ENCODE measurements around the gene NTSR2. TPM values are rescaled to one million over a fixed set of nuclear protein-coding genes. Genes with fewer than 3 reads are reported as not detected.

Gene NTSR2
- total RNA-seq, 2 donors from 2014 or later, result not detected

DNA sequence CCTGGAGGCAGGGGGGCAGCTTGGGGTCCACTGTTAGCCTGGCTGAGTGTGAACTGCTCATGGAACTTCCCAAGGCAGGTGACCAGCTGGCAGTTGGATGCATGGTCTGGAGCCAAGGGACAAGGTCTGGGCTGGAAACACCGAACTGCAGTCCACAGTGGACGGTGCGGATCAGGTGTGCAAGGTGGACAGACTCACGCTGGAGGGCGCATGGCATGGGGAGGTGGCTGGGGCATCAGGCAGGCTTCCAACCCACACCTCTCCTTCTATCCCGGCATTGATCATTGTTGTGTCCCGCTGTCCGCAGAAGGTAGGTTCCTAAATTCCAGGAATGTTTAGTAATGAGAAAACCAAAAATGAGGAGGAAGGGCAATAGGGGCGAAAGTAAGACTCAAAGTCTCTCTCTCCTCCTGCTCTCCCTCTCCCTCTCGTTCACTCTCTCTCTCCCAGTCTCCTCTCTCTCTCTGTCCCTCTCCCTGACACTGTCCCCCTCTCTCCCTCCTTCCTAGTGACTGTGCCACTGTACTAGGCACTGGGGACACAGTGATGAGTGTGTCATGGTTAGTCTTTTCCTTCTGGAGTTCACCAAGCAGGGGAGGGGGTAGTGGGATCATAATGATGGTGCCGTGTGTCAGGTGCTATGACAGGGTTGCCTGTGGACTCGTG is 46.1 kb upstream of the NTSR2 start:
- H3K27ac ChIP-seq, result no peak overlapping the region
- intact Hi-C loops (cut with DNase I), result no loop called here
- TF ChIP-seq, protein P1, sequence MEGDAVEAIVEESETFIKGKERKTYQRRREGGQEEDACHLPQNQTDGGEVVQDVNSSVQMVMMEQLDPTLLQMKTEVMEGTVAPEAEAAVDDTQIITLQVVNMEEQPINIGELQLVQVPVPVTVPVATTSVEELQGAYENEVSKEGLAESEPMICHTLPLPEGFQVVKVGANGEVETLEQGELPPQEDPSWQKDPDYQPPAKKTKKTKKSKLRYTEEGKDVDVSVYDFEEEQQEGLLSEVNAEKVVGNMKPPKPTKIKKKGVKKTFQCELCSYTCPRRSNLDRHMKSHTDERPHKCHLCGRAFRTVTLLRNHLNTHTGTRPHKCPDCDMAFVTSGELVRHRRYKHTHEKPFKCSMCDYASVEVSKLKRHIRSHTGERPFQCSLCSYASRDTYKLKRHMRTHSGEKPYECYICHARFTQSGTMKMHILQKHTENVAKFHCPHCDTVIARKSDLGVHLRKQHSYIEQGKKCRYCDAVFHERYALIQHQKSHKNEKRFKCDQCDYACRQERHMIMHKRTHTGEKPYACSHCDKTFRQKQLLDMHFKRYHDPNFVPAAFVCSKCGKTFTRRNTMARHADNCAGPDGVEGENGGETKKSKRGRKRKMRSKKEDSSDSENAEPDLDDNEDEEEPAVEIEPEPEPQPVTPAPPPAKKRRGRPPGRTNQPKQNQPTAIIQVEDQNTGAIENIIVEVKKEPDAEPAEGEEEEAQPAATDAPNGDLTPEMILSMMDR (IDR thresholded peaks at IDR 0.05), result no peak

DNA sequence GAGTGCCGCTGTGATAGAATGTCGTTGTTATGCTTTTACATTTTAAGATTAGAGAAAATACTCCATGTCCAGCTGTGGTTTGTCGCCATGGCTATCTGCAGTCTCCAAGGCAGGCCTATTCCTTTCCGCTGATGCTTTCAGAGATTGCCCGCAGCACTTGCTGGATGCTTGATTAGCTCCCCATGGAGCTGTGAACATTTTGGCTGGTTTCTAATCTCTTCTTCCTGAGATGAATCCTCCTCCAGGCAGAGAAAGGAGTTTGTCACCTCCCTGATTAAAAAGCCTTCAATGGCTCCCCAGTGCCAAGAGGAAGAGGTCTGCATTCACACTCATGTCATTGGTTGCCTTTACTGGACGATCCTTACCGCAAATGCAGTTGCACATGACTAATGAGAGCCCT is 43.8 kb upstream of the NTSR2 start:
- intact Hi-C loops (cut with DNase I), result no loop called here
- TF ChIP-seq, protein P1 (IDR thresholded peaks at IDR 0.05), result no peak
- Histone ChIP-seq H3K27me3 (no peaks in the 10 kb centered on the region), H3K4me3 (no peak overlapping the region), H3K36me3 (no peaks in the 10 kb centered on the region), H3K9ac (ENCODE audit: low read depth in 2 of 2, low read length in 2 of 2) (no peak overlapping the region), H3K9me3 (no peaks in the 10 kb centered on the region), H3K4me1 (no peaks in the 10 kb centered on the region), H3K27ac (no peak overlapping the region)
- DNase-seq, result no peak

More for the DNA sequence above, 46.1 kb upstream of the NTSR2 start:
- no peak overlapping the region for H3K4me3 ChIP-seq
- no peaks in the 10 kb centered on the region for H3K4me1 ChIP-seq
- no peak overlapping the region for H3K9ac ChIP-seq (ENCODE audit: low read depth in 2 of 2, low read length in 2 of 2)
- no peaks in the 10 kb centered on the region for H3K9me3 ChIP-seq
- H3K36me3 ChIP-seq, result no peaks in the 10 kb centered on the region
- no peaks in the 10 kb centered on the region for H3K27me3 ChIP-seq
- no peak for DNase-seq

DNA sequence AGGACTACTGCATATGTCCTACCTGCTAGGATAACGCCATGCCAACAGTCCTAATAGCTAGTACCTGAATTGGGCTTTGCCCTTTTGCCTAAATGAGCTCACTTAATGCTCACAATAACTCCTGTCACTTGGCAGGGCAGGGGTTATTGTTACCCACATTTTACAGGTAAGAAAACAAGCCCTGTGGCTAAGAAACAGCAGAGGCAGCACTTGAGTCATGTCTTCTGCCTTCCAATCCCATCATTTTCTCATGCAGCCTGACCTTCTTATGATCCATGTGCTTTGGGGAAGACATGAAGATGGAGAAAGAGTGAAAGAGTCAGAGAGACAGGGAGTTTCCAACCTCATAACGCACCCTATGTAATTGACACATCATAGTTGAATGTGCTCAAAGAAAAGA is 42.9 kb upstream of the NTSR2 start:
- no peaks in the 10 kb centered on the region for H3K27me3 ChIP-seq
- TF ChIP-seq, protein P1 (IDR thresholded peaks at IDR 0.05), result no peak
- intact Hi-C loops (cut with DNase I), result no loop called here
- no peaks in the 10 kb centered on the region for H3K4me1 ChIP-seq
- H3K36me3 ChIP-seq, result no peaks in the 10 kb centered on the region
- H3K4me3 ChIP-seq, result no peak overlapping the region
- no peak for DNase-seq
- H3K9ac ChIP-seq (ENCODE audit: low read depth in 2 of 2, low read length in 2 of 2), result no peak overlapping the region
- H3K27ac ChIP-seq, result no peak overlapping the region
- H3K9me3 ChIP-seq, result no peaks in the 10 kb centered on the region

DNA sequence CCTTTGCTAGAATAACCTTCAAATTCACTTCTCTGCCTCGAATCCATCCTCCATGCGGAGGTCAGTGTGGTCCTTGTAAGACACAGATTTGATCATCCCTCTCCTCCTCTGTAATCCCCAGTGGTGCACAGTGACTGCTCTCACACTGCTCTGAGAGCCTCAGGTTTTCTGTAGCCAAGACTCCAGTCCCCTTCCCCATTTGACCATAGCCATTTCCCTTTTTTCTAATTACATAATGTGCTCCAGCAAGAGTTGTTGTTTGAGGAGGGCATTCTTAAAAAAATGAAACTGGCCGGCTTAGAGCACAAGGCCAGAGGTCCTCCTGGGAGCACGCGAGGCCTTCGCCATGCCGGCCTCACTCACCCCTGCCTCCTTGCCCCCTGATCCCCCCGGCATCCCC is 41.8 kb upstream of the NTSR2 start:
- no peak for DNase-seq
- no peaks in the 10 kb centered on the region for H3K27me3 ChIP-seq
- no peaks in the 10 kb centered on the region for H3K9me3 ChIP-seq
- H3K9ac ChIP-seq (ENCODE audit: low read depth in 2 of 2, low read length in 2 of 2), result no peak overlapping the region
- H3K27ac ChIP-seq, result no peak overlapping the region
- H3K4me3 ChIP-seq, result no peak overlapping the region
- TF ChIP-seq, protein P1 (IDR thresholded peaks at IDR 0.05), result no peak
- intact Hi-C loops (cut with DNase I), result no loop called here
- no peaks in the 10 kb centered on the region for H3K36me3 ChIP-seq
- no peaks in the 10 kb centered on the region for H3K4me1 ChIP-seq

DNA sequence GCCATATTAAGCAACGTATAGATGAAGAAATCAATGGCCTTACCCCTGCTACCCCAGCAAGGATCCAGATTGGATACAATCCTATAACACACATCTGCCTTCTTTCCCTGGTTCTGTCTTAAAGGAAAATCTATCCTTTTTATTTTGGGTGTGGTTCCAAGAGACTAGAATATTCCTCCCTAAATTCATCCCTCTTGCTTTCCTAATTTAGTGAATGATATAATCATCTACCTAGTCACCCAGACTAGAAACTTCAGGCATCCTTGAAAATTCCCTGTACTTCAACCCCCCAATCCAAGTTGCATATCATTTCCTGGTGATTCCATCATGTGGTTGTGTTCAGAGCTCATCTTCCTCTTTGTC is 41.3 kb upstream of the NTSR2 start:
- H3K9me3 ChIP-seq, result no peaks in the 10 kb centered on the region
- H3K4me3 ChIP-seq, result no peak overlapping the region
- H3K27me3 ChIP-seq, result no peaks in the 10 kb centered on the region
- DNase-seq, result no peak
- H3K9ac ChIP-seq (ENCODE audit: low read depth in 2 of 2, low read length in 2 of 2), result no peak overlapping the region
- TF ChIP-seq, protein P1 (IDR thresholded peaks at IDR 0.05), result no peak
- no peak overlapping the region for H3K27ac ChIP-seq
- H3K36me3 ChIP-seq, result no peaks in the 10 kb centered on the region
- intact Hi-C loops (cut with DNase I), result no loop called here
- no peaks in the 10 kb centered on the region for H3K4me1 ChIP-seq
